Measurements from ENCODE around the gene SLAIN1. TPM values are rescaled to one million over a fixed set of nuclear protein-coding genes. Genes with fewer than 3 reads are reported as not detected.
A peak's percentile ranks its signal among the peaks of the same experiment; 100 is the strongest.
"Not testable (repeated sequence)": the region's sequence is repeated elsewhere in the genome, so short reads cannot be mapped to it uniquely, and the experiment has no call there.

SLAIN1 gene
- total RNA-seq = 0.32 TPM

- peak; percentile 85 for ATAC-seq
Observed at GRCh38 chr13:77697217-77698103, at the start of gene SLAIN1. SLAIN1 (plus strand) TSS chr13:77697687; CDS start chr13:77697914, 227 bp downstream.

GRCh38 chr13:77650409-77650808, 47.1 kb upstream of the SLAIN1 start:
- no peak for ATAC-seq

GRCh38 chr13:77653301-77653700, 44.2 kb upstream of the SLAIN1 start:
- ATAC-seq = peak; percentile 23

DNA sequence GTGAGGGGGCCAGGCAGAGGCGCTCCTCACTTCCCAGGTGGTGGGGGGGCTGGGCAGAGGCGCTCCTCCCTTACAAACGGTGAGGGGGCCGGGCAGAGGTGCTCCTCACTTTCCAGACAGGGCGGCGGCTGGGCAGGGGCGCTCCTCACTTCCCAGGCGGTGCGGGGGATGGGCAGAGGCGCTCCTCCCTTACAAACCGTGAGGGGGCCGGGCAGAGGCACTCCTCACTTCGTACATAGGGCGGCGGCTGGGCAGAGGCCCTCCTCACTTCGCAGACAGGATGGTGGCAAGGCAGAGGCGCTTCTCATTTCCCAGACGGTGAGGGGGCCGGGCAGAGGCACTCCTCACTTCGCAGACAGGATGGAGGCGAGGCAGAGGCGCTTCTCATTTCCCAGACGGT, 37.5 kb upstream of the SLAIN1 start:
- not testable (repeated sequence) for ATAC-seq

DNA sequence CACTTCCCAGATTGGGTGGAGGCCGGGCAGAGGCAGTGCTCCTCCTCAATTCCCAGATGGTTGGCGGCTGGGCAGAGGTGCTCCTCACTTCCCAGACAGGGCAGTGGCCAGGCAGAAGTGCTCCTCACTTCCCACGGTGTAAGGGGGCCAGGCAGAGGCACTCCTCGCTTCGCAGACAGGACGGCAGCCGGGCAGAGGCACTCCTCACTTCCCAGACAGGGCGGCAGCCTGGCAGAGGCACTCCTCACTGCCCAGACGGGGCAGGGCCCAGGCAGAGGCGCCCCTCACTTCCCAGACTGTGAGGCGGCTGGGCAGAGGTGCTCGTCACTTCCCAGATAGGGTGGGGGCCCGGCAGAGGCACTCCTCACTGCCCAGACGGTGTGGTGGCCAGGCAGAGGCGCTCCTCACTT, 36.6 kb upstream of the SLAIN1 start:
- ATAC-seq = no peak

GRCh38 chr13:77662301-77662700, 35.2 kb upstream of the SLAIN1 start:
- not testable (repeated sequence) for ATAC-seq

DNA sequence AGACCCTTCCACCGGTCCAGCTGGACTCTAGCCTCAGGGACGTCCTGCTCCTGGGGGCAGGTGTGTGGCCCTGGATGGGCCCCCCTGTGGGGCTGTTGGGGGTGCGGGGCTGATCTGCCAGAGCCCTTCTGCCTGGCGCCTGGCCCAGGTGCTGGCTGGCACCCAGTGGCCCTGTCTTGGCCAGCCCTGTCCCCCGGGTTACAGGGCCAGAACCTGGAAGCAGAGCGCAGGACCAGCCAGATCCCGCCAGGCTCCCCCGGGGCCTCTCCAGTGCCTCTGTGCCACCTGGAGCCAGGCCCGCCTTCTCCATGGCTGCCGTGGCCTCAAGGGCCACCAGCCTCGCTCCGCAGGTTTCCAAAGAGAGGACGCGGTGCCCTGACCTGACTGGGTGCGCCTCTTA, 34.7 kb upstream of the SLAIN1 start:
- ATAC-seq = not testable (repeated sequence)

GRCh38 chr13:77674852-77675251, 22.6 kb upstream of the SLAIN1 start:
- ATAC-seq = no peak

- ATAC-seq = no peak
Observed at GRCh38 chr13:77678691-77679235, 18.7 kb upstream of the SLAIN1 start.

- no peak for ATAC-seq
Observed at GRCh38 chr13:77687799-77688198, 9.7 kb upstream of the SLAIN1 start.

DNA sequence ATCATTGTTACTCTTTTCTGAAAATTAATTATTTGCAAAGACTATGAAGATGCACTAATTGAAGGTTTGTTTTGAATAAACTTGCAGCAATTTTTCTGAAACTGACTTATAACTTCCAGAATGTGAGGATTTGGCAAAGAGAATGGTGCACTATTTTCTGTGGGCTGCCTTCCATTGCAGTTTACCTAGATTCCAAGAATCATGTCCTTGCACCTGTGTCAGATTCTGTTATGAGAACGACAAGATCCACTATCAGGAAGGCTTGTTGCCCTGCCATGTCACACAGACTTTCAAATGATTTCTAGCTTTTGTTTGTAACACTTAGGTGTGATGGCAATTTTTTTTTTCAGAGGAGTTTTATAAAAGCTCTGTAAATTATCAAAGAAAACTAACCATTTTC, 5.6 kb upstream of the SLAIN1 start:
- ATAC-seq = no peak

DNA sequence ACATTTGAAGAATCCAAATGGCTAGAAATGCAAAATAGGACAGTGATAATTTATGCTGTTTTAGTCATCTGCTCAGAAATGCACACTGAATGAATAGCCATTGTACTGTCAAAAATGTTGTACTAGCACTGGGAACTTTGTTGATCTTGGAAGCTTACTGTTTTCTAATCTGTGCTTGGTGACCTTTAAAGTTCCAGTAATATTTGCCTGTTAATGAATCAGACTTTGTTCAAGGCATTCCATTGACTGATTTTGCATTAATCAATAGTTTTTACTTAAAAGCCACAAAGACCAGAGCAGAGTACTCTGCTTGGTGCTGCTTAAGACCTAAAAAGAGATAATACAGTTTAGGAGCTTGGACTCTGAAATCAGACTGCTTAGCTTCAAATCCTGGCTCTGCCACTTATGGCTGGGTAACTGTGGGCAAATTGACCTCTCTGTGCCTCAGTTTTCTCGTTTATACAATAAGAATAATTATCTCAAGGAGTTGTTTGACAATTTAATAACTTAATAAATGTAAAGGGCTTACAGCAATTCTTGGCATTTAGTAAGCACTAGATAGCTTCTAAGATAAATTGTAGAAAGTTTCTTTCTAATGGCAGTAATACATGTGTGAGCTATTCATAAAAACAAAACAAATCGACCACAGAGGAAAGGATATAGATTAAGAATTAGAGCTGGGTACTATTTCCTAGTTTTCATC, 4.6 kb upstream of the SLAIN1 start:
- ATAC-seq = no peak

GRCh38 chr13:77693449-77693940, 4.0 kb upstream of the SLAIN1 start:
- ATAC-seq = no peak

DNA sequence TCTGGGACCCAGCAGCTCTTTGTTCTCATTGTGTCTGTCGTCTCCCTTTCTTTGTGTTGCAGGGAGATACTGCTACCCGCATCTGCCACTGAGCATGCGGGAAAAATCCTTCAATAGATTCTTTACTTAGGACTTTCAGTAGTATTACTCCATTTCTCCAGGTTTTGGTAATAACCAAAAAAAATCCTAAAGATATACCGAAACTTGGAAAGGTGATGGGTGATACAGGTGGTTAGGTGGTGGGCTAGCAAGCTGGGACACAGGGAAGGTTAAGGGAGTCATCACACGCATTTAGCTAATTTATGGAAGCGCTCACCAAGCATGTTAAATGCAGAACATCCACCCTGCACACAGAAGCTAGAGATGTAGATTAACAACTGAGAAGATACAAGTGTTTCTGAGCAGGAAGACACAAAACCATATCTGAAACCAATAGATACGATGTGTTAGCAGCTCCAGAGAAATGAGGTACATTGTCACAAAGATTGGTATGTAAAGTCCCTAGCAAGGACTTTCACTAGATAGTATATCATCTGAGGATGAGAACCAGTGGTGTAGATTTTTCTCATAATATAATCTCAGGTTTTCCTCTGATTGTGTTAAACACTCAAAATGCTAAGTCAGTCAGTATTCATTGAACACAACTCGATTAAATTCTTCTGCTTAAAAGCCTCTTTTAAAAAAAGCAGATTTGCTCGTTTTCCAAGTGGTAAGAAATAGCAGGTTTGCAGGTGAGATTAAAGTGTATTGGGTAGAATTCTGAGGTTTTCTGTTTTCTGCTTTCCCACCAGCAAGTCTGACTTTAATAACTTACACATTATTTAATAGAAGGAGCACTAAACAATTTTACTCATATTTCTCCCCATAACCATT, 1.2 kb upstream of the SLAIN1 start:
- no peak for ATAC-seq

- peak; percentile 6 for ATAC-seq
Observed at GRCh38 chr13:77696879-77697216, 639 bp upstream of the SLAIN1 start.

GRCh38 chr13:77698201-77699058, 943 bp downstream of the SLAIN1 start:
- ATAC-seq = peak; percentile 25

DNA sequence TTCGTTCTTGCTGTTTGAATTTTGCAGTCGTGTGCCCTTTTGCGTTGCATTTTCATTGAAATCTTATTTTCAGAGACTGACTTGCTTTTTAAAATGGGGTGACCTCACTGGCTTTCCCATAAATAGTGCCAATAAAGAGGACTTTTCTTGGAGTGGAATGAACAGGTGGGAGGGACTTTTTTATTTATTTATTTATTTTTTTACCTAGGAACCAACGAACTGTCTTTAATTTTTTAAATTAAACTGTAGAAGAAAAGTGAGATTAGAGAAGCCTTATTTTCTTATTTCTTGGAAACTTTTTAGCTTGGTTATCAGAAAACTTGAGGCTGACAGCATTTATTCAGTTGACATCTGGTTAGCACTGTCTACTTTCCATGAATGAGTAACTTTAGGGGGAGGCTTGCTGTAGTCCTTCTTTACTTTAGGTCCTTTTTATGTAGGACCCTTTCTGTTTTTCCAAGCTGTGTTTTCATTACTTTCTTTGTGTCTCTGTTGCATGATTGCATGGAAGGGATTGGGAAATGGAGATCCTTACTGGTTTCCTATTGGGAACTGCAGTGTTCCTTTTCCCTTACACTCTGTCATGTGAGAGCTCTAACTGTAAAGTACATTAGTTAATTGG, 1.7 kb downstream of the SLAIN1 start:
- ATAC-seq = no peak

- no peak for ATAC-seq
Observed at GRCh38 chr13:77701305-77701704, 3.8 kb downstream of the SLAIN1 start.

DNA sequence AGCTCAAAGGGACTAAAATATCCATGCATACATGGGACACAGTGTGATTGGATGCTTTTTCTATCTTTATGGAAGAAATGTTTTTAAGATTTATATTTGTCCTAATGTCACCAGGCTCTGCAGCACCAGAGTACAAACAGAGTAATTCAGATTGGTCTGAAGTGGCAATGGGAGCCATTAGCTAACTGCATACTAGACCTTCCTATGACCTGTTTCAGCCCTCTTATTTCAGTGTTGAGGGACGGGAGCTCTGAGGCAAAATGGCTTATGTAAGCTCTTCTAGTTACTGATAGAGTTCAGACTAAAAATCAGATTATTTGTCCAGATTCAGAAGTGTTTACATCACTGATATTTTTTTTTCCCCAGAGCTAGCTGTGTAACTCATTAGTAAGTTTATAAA, 4.9 kb downstream of the SLAIN1 start:
- ATAC-seq = no peak

DNA sequence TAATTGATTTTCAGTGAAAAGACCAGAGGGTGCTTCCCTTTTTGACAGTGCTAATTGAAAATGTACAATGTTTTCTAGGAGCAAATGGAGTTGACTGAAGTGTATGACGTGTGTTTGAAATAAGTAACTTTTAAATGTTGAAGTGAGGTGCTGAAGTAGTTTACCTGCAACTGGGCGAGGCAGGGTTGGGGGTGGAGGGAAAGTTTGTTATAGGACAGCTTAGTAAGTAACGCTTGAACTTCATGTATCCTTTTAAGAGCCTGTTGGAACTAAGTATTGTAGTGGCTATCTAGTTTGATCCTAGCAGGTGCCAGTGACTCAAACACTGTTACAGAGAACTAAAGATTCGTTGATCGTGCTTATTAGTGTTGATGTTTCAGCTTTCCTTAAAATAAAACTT, 5.9 kb downstream of the SLAIN1 start:
- ATAC-seq = no peak
